GM23248 (cell line): ENCODE results near the gene SIK2.
"Not testable (repeated sequence)": the region's sequence is repeated elsewhere in the genome, so short reads cannot be mapped to it uniquely, and the experiment has no call there.

Experiments
- EZH2 ChIP-seq: fragments of 200-600 bp; sonication (generic); IDR thresholded peaks from 2 replicates; pipeline ENCODE4 v1.6.1; 2018; ENCODE audit warnings: antibody characterized with exemption, mild to moderate bottlenecking; ENCODE audit not compliant: insufficient read depth, poor library complexity, severe bottlenecking
- EZH2phosphoT487 ChIP-seq: fragments of 200-600 bp; sonication (generic); IDR thresholded peaks from 2 replicates; pipeline ENCODE4 v1.6.1; 2018; ENCODE audit warnings: antibody characterized with exemption, moderate library complexity, mild to moderate bottlenecking, low read depth; ENCODE audit not compliant: insufficient read depth

DNA sequence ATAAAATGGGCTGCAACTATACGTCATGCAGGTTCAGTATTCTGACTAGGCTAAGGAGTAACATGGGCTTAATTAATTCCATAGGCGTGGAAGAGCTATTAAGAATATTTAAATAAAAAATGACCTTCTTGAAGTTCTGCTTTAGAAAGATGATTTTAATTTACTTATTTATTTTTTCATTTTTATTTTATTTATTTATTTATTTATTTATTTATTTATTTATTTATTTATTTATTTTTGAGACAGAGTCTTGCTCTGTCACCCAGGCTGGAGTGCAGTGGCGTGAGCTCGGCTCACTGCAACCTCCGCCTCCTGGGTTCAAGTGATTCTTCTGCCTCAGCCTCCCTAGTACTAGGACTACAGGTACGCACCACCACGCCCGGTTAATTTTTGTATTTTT lies 55.7 kb downstream of the SIK2 start:
- not testable (repeated sequence) for TF ChIP-seq EZH2, EZH2phosphoT487
